Islet precursor cell (in vitro differentiated cells): ENCODE results near the gene PASK.

ENCODE experiments used
- DNase-seq: peaks from one replicate; pipeline ENCODE4 v3.0.0-alpha.2; 2018

Gene PASK

DNA sequence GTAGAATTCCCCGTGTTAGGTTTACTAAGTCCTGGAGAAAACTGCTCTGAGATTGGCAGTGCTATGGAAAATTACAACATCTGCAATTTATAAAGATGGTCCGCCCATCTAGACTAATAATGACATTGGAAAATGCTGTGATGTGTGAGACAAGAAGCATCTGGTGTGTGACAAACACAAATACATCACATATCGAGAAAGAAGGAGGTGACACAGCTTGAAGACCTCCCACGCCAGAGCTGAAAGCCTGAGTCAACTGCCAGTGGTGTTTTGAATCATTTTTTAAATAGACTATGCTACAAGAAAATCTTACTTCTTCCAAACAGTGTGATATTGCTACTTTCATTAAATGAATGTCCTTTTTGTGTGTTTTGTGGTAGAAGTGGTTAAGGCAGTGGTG, 30.6 kb upstream of the PASK start:
- no peak for DNase-seq

DNA sequence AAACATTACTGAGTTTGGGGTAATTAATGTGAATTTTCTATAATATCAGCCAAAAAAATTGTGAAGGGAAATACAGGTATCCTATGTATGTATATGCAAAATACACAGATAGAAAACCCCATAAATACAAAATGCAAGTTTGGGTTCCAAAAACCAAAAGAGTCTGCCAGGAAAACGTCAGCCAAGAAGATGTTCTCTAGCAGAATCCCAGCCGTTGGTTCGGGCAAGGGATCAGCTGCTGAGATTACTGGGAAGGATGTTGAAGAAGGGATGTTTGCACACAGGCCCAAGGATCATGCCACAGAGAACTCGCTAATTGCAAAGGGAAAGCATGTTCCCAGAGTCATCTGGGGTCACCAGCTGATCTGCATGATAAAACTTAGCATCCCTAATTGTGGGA, 29.7 kb upstream of the PASK start:
- DNase-seq = no peak

DNA sequence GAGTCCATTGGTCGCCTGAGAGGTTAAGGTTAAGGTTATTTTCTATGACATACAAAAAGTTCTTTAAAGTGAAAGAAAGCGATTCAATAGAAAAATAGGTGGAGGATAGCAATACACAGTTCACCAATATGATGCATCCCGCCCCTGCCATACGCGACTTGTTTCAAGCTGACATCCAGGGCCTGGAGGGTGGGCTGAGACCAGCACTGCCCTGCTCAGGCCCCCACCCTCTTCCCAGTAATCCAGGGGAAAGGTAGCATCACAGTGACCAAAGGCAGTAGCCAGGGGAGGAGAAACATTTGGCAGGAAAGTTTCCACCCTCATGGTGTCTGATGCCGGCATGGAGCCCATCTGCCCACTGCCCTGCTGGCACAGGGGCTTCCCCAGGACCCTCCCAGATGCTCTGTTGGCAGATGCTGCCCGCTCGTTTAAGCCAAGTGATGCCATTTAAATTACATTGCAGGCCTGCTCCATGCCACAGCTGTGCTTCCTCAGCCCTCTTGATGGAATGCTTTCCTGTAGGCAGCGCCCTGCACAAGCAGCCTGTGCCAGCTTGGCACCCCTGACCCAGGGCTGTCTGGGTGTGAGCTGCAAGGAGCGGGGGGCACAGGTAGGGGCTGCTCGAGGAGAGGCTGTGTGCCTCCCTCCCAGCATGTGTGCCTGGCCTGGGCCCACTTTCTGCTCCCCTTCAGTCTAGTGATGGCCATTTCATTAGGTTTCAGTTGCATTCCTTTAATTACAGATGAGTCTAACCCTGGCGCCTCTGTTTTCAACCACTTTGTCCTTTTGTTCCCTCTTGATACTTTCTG, 28.5 kb upstream of the PASK start:
- peak; percentile 32 for DNase-seq

DNA sequence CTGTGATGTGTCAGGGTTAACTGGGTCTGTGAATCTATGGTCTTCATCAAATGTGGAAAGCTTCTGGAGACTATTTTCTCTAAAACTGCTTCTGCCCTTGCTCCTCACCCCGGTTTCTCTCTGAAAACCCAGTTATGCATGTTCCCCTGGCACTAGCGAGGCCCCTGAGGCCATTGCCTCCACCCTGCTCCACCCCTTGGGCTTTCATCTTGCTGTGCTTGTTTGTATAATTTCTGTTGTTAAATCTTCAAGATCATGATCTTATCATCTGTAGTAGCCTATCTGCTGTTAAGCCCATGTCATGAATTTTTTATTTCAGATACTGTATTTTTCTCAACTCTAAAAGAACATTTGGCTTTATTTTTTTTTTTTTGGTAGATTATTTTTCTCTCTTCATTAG, 24.3 kb upstream of the PASK start:
- no peak for DNase-seq

DNA sequence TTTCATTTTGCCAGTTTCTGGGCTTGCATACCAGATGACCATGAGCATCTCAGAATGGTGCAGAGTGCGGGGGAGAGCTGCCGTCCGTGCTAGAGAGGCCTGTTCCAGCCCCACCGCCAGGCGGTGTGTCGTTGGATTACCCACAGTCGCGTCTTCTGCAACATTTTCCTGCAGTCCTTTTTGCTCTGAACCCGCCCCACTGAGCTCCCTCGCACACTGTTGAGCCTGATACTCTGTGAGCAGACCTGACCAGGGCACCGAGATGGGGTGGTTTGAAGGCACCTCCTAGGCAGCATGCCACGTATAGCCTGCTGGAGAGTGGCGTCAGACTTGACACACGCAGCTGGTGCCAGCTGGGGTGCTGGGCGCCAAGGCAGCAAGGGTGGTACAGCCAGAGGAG, 19.1 kb upstream of the PASK start:
- no peak for DNase-seq

DNA sequence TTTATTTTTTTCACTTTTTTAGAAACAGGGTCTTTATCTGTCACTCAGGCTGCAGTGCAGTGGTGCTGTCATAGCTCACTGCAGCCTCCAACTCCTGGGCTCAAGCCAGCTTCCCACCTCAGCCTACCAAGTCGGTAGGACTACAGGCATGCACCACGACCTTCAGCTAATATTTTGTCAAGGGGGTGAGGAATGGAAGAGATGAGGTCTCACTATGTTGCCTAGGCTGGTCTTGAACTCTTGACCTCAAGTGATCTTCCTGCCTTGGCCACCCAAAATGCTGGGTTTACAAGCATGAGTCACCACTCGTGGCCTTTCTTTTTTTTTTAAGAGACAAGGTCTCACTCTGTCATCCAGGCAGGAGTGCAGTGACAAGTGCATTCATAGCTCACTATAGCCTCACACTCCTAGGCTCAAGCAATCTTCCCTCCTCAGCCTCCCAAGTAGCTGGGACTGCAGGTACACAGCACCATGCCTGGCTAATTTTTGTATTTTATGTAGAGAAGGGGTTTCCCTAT, 14.4 kb upstream of the PASK start:
- no peak for DNase-seq

DNA sequence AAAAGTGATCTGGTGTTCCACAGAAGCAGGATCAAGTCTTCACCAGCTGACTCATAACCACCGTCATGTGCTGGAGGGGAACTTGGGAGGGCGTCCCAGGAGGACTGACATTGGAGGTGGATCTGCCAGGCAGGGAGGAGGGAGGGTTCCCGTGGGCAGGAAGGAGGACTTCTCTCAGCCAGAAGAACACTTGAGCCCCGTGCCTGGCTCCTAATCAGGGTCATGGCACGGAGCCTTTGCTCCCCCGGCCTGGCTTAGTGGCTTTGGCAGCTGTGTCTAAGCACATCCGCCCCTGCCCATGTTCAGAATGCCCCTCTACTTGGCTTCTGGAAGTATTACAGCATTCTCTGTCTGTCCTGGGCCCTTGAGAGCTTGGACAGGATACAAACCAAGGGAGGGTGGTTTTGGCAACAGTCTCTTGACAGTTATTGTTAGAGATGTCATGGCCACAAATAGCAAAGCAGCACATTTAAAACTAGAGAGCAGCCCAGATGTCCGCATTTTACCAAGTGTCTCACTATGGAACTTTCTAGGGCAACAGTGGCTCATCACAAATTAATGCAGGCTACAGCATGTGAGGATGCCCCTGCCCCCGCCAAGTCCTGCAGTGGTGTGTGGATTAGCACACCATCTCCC, 12.5 kb upstream of the PASK start:
- peak; percentile 38 for DNase-seq

DNA sequence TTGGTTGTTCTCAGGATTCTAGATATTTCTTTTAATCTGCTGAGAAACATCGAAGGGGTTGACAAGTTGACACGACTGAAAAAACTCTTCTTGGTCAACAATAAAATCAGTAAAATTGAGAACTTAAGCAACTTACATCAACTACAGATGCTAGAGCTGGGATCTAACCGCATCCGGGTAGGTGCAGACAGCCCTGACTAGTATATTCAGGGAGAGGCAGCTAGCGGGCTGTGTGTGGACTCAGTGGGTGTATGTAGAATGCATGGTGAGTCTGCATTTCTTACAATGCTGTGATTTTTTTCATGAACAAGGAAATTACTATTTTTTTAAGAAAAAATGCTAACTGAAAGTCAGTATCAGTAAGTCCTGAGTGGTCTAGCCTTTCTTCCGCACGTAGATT, 11.0 kb upstream of the PASK start:
- DNase-seq = no peak

DNA sequence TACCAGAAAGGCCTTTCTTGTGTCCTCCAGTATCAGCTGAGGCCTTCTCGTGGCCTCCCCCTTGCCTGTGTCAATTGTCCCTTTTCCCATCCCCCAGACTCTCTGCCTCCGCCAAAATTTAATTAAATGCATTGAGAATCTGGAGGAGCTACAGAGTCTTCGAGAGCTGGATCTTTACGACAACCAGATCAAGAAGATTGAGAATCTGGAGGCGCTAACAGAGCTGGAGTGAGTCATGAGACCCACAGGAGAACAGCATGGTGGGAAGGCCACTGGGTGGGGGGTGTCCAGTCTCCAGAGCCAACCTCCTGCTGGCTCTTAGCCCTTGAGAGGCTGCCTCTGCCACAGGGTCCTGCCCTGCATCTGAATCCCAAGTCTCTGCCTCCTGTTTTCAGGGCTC, 9.8 kb upstream of the PASK start:
- DNase-seq = peak; percentile 43

DNA sequence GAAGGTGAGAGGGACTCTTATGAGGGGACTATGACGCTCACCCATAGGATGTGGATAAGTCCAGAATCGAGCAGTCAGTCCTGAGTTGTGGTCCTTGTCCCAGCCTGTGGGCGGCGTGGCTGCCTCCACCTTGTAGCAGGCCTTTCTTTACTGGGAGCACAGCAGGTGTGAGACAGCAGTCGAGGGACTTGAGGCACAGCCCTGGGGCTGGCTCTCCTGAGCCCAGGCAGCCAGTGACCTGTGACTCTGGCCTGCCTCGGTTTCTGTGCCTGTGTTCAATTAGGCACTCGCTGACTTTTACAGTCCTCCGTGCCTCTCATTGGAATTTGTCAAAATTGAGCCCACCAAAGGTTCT, 9.3 kb upstream of the PASK start:
- no peak for DNase-seq

DNA sequence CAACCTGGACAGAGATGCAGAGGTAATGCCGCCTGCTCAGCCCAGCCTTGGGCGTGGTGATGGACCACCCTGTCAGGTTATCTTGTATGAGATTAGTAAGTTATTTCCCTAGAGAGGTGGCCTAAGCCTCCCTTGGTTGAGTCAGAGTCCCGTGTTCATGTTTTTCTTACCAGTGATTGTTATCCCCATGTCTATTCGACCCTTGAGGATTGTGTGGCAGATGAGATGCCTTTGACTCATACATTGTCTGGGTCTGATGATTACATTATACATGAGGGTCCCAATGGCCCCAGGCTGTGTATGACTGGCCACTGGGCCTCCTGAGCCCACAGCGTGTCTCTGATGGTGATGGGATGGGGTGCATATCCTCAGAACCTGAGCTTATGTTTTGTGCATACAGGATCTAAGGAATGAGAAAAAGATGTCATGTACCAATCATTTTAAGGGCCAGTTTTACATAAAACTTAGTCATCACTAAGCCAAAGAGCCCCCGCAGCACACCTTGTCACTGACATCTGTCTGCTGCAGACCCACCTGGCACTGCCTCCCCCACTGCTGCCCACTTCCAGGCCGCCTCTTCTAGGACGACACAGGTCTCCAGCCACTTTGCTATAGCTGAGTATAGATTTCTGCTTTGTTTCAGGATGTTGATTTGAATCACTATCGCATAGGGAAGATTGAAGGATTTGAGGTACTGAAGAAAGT, 8.7 kb upstream of the PASK start:
- DNase-seq = no peak

DNA sequence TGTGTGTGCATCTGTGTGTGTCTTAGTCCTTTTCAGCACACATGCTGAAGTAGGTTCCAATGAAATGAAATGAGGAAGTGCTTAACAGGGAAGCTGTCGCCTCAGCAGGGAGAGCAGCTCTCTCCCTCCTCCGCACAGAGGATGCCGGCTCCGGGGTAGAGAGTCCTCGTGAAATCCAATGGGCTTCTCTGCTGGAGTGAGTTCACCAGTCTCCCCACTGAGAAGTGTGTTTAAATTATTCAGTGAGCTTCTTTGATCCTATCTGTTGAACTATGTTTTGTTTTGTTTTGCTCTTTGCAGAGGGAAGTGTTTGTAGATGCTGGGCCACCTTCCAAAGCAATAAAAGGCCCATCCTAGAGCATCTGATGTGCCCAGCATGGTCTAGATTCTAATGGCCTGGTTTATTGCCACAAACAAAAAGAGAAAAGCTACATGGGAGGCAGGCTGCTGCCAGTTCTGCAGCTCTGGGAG, 7.7 kb upstream of the PASK start:
- DNase-seq = peak; percentile 38

DNA sequence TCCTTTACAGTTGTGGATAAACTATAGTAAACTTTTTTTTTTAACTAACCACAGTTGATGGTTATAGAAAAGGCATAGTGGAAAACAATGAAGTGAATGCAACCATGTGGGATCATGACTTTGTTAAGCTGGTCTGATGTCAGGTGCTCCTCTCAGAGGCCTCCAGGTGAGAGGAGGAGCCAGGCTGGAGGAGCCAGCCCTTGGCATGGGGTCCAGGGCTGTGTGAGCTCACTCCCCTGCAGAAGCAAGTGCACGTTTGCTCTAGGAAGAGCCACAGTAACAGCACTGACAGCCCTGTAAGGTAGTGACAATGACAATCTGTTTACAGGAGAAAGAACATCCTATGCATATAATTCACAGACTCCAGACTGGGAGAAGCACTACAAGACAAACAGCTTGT, 6.7 kb upstream of the PASK start:
- no peak for DNase-seq

DNA sequence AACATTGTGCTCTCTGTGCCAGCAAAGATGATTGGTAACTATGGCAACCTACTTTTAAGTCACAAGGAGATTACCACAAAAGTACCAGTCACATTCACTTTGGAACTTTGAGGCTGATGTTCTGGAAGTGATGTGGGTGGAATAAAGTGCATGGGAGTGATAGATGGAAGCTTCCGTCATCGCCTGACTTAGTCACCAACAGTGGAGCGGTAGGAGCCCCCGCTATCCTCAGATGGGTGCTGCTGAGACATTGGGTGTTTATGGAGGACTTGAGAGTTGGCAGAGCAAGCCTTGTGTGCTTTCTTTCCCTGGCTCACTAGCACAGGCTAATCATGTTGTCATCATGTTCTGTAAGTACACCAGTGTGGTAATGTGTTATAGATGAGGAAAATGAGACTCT, 5.6 kb upstream of the PASK start:
- no peak for DNase-seq

DNA sequence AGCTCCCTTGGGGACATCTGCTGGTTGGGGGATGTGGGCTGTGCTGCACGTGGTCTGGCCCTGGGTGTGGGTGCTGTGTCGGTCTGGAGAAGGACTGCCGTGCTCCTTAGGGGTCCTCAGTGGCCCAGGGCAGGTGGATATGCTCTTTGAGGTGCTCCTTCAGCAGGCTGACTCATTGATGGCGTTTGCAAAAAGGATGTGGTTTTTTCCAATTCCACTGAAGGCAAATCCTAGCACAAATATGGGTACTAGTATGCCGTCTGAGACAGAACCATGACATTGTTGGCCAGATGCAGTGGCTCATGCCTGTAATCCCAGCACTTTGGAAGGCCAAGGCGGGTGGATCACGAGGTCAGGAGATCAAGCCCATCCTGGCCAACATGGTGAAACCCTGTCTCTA, 4.3 kb upstream of the PASK start:
- no peak for DNase-seq

DNA sequence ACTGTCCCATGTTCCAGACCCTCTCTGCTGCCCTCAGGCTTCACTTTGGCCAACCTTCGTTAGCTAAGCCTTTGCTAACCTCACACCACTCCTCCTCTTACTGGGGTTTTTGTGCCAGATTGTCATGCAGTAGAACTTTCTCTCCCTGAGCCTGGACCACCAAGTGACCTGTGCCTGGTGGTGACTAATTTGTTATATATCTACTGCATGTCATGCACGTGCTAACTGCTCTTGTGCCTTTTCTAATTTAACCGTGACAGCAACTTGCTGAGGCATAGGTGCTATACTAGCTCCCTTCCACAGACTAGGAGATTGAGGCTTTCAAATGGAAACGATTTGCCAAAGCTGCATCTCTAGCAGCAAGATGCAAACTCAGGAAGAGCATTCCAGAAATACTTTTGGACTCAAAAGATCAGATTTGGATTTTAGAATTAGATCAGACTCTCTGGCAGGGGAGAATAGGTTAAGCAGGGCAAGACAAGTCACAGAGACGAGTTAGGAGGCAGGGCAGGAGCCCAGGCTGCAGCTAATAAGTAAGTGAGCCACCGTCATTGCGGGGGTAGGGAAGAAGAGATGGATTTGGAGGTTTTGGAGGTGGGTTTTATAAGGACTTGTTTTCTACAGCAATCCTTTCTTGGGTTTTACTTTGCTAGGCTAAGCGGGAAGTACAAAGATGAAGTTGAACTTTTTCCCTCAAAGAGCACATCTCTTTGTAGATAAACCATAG, 2.8 kb upstream of the PASK start:
- no peak for DNase-seq

DNA sequence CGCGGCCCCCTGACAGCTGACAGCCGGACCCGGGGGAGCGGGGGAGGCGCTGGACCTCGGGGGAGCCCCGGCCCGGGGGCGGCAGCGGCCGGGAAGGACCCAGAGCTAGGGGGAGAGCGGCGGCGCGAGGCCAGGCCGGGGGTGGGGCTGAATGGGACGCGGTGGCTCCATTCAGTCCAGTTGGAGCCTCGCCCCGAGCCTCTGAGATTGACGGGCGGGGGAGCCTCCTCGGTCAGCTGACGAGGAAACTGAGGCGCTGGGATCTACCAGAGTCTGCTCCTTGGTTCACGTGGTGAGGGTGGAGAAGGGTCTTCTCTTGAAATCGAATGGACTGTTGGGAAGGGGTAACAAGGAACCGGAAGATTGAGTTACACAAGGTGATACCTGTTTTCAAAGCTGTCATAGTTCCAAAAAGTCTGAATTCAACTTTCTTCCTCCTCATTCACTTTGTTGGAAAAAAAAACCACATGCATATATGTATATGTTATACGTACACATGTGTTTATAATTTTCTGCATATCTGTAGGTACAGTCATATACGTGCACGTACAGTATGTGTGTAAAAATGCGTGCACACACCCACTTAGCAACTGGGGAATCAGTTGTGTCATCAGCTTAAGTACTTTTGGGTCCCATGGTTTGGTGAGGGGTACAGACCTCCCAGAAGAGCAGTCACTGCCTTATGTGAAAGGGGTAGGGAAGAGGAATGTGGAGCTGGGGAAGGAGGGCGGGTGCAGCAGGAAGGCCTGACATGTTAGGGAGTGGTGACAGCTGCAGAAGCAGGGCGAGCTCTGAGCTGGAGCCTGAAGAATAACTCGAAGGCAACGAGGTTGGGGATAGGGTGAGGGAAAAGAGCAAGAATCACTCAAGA, 1.6 kb upstream of the PASK start:
- DNase-seq = no peak

DNA sequence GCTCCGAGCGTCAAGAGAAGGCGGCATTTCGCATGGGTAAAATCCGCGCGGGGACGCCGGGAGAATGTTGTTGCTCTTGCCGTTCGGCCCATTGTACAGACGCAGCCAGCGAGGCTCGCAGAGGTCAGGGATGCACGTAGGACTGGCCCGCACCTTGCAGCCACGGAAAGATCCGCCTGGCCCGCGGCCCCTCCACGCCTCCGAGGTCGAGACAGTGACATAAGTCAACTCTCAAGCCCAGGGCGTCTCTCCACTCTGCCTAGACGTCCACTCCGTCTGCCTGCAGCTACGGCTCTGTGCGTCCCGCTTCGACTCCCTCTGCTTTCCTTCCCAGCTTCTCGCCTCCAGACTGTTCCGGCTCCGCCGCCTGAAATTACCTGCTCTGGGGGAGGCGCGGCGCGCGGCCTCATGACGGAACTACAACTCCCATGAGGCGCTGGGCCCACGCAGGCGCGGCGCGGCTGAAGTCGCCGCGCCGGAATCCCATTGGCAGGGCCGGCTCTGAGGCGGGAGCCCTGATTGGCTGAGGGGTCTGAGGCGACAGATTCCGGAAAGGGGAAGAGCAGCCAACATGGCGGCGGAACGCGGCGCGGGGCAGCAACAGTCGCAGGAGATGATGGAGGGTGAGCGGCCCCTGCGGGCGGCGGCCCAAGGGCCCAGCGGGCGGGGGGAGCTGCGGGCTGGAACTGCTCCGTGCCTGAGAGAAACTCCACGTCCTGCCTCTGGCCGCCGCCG, 820 bp upstream of the PASK start, which contains the start of gene PPP1R7:
TSS of gene PPP1R7 (plus strand) at position 543 of the 735 bp plus-strand sequence. CDS start at position 572, 29 bp downstream.
- peak; percentile 99 for DNase-seq

DNA sequence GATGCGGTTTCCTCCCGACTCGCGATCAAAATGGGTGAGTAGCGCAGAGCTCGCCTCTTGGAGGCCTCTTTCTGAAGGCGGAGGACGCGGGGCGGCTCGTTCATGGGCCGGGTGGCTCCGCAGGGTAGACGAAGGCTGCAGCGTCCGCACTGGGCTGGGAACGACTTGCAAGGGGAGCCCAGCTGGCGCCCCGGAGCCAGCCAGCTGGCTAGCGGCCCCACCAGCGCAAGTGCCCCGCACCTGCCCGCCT, 328 bp upstream of the PASK start:
- no peak for DNase-seq

DNA sequence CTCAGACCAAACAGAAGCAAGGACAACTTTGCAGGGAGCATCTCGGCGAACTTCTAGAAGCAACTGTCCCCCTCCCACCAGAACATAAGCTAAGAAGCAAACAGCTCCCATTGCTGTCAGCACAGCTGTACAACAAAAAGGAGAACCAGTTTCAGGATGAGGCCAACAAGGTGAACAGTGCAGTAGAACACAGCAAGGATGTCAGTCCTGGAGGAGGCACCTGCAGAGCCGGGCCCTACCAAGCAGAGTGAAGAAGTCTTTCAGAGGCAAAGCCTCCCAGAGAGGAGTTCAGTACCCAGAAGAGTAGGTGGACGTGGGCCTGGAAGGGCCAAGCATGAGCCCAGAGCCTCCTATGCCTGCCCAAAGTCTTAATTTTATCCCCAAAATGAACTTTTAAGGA, 1.0 kb downstream of the PASK start:
- no peak for DNase-seq

DNA sequence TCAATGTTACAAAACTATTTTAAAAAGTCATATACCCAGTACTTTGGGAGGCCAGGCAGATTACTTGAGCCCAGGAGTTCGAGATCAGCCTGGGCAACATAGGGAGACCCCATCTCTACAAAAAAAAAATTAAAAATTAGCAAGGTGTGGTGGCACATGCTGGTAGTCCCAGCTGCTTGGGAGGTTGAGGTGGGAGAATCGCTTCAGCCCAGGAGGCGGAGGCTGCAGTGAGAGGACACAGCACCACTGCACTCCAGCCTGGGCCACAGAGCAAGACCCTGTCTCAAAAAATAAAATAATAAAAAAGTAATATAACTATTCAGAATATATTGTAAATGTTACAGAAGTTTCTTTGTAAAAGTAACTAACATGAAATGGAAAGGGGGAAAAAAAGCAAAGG, 1.9 kb downstream of the PASK start:
- DNase-seq = no peak

DNA sequence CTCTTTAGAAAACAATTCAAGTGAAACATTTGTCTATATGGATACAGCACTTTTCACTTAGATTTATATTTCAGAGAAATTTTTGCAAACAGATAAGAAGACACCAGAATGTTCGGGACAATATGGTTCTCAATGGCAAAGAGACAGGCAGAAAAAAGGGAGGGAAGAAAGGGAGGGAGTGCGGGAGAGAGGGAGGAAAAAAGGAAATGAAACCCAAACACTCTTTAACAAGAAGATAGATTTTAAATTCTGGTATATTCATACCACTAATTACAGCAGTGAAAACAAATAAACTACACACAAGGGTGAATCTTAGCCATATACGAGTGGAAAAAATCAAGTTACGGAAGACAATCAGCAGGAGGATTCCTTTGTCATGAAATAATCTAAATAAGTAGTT, 3.0 kb downstream of the PASK start:
- no peak for DNase-seq
